ENCODE results near the gene RDH8.

GRCh38 chr19:10037809-10038208 is 24.5 kb downstream of the RDH8 start:
- TF ChIP-seq REST (IDR thresholded peaks at IDR 0.05; ENCODE audit: insufficient read depth in 1 of 2, low read depth in 2 of 2, low read length in 2 of 2) (no peak), POLR2AphosphoS5 (IDR thresholded peaks at IDR 0.05; ENCODE audit: low read depth, low read length) (no peak)

All from PFSK-1 (cell line).